GM19099 (cell line): Measurements from ENCODE around the gene SOCS3.

Source experiments
- POLR2A ChIP-seq: IDR thresholded peaks from 3 replicates; pipeline ENCODE4 v1.6.1; 2011; ENCODE audit warnings: low read depth; ENCODE audit not compliant: insufficient read length; ENCODE audit errors: extremely low read depth

SOCS3 gene

DNA sequence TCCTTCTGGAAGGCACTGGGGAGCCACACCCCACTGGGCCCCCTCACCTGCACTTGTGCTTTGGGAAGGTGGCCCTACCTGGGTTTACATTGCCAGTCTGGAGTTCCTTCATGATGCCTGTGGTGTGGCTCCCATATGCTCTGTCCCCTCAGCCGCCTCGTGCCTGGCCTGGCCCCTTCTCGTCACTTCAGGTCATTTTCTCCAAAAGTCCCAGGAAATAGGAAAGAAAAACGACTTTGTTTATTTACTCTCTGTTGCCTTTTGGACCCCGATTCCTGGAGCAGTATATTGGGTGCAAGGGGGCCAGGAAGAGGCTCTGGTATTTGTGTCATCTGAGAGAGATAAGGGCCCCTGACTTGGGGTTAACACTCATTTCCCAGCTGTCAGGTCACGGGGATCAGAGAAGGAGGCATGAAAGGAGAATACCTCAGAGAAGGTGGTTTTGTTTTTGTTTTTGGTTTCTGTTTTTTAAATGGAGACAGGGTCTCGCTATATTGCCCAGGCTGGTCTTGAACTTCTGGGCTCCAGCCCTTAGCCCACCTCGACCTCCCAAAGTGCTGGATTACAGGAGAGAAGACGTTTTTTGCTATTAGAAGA lies 4.7 kb downstream of the SOCS3 start:
- no peak for TF ChIP-seq POLR2A

DNA sequence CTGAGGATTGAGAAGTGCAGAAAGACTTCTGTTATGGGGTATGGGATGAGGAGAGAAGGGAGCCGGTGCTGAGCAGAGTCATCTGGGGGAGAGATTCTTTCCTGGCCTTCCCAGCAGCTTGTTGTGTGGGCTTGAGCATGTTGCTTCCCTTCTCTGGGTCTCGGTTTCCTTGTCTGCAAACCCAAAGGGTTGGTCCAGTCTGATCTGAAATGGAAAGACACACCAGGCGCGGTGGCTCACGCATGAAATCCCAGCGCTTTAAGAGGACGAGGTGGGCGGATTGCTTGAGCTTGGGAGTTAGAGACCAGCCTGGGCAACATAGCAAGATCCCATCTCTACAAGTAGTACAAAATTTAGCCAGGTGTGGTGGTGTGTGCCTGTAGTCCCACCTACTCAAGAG lies 6.0 kb downstream of the SOCS3 start:
- no peak for TF ChIP-seq POLR2A

GRCh38 chr17:78351449-78352006 lies 8.3 kb downstream of the SOCS3 start:
- TF ChIP-seq POLR2A: no peak

- no peak for TF ChIP-seq POLR2A
Measured at GRCh38 chr17:78349891-78350642, 9.8 kb downstream of the SOCS3 start.

DNA sequence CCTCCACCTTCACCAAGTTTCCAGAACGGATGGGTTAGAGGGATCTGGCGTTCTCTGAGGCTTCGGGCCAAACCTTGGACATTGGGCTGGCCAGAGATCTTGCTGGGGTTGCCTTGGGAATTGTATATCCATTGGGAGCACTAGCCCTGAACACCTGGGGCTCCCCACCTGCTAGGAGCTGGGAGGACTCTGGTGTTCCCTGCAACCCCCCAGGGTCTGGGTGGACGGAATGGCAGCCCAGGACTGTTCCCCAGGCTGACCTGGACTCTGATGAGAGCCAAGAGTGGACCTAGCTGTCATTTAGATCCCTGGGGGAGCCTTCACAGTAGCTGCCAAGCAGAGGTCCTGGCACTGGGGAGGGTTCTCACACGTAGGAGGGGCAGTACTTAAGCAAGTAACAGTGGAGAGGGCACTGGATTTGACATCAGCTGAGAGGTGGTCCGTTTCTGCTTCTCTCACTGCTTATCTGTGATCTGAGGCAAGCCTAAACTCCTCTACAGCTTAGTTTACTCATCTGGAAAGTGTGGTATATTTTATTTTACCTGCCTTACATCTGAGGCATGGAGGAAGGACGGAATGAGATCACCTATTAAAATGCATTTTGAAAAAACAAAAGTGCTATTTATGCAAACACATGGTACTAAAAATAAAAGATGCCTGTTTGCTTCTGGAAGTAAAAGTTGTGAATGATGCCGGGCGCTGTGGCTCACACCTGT lies 11.7 kb downstream of the SOCS3 start:
- TF ChIP-seq POLR2A: no peak

- no peak for TF ChIP-seq POLR2A
Measured at GRCh38 chr17:78347453-78347852, 12.4 kb downstream of the SOCS3 start.

DNA sequence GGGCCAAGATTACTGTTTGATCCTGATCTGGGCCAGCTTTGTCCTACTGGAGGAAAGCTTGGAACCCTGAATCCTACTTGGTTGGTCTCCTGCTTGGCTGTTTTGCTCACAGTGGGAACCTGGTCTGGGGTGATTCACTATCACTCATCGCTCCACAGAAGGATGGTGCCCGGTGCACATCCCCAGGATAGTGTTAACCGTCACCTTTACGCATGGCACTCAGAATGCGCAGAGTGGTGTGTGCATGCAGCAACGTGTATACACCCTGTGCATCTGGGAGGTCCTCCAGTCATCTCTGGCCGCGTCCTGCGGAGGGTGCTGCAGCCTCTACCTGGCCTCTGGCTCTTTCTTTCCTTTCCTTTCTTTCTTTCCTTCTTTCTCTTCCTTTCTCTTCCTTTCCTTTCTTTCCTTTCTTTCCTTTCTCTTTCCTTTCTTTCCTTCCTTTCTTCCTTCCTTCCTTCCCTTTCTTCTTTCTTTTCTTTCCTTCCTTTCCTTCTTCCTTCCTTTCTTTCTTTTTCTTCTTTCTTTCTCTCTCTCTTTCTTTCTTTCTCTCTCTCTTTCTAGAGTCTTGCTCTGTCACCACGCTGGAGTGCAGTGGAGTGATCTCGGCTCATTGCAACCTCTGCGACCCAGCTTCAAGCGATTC lies 13.1 kb downstream of the SOCS3 start:
- TF ChIP-seq POLR2A: no peak

DNA sequence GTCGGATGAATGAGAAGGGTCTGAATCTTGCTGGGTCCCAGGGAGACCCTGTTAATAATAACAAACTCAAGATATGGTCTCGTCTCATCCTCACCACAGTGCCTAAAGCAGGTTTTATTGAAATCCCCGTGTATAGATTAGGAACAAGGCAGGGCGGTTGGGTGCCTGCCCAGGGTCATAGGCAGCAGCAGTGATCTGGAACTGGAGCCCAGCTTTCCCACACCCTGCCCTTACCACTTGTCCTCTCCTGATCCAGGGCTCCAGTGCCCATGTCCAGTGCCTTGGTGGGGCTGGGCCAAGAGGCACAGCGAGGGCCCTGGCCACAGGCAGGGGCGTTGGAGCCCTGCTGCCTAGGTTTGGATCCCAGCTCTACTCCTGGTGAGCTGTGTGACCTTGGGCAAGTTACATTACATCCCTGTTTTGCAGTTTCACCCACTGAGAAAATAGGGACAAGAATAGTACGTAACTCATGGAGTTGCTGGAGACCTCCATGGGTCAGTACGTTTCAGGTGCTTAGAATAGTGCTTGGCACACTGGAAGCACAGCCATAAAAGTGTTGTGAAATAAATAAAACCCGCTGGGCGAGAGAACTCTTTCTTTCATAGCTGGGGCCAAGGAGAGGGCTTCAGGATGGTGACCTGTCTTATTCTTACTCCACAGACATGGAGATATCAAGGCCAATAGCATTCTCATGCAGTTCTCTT lies 13.9 kb downstream of the SOCS3 start:
- TF ChIP-seq POLR2A: no peak

DNA sequence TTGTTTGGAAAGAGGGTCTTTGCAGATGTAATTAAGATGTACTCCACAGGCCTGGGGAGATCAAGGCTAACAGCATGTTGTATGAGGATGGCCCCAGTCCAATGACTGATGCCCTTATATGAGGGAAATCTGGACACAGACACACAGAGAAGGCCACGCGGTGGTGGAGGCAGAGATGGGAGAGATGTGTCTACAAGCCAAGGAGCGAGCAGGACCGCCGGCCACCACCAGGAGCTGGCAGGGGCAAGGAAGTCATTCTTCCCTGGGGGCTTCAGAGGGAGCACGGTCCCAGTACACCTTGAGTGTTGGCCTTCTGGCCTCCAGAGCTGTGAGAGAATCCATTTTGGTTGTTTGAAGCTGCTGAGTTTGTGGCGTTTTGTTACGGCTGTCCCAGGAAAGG lies 14.7 kb downstream of the SOCS3 start:
- no peak for TF ChIP-seq POLR2A

DNA sequence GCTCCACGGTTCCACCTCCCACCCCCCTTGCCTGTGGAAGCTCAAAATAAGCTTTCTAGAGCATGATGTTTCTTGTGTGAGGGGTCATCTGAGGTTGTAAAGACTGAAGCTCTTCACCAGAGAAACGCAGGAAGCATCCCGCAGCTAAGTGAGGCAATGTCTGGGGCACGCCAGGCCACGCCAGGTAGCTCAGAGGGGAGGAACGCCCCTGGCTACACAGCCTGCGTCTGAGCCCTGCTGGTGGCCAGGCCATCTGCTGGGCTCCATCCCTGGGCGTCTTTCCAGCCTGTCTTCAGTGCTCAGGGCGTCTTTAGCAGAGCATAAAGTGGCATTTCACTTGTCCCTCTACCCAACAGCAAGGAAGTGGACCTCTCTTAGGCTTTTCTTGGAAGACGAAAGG lies 15.2 kb downstream of the SOCS3 start:
- no peak for TF ChIP-seq POLR2A

DNA sequence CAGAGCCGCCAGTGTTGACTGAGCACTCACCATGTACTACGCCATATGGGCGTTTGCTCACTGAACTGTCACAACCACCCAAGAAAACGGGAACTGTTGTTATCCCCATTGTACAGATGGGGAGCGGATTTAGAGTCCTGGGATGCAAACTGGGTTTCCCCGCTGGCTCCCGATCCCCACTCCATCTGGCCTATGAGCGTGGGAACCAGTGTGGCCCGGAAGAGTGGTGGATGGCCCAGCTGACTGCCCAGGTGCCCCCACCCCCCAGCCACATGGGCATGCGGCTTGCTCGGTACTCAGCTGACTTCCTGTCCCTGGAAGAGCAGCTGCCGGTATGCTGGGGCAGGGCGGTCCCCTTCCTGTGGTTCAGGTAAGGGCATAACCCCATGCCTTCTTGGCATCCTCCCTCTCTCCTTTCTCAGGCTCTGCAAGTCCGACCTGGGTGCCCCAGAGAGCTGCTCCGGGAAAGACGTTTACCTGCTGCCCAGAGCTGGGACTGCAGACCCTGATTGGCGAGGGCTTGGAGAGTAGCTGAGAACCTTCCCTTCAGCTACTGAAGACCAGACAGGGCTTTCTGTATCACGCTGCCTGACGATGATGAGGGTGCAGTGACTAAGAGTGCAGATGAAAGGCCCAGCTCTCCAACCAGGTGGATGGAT lies 16.2 kb downstream of the SOCS3 start:
- TF ChIP-seq POLR2A: no peak

- no peak for TF ChIP-seq POLR2A
Measured at GRCh38 chr17:78343187-78343542, 16.7 kb downstream of the SOCS3 start.

- no peak for TF ChIP-seq POLR2A
Measured at GRCh38 chr17:78342449-78343186, 17.3 kb downstream of the SOCS3 start.
